Heart left ventricle (tissue), 16 donors: Measurements from ENCODE around the gene XDH. TPM values are rescaled to one million over a fixed set of nuclear protein-coding genes. Genes with fewer than 3 reads are reported as not detected.

ENCODE experiments used
- ATAC-seq, 4 donors: fragments of 200-7000 bp; cut with Tn5 transposase; one replicate each; pipeline ENCODE4 v1.9.1; 2020 to 2022; ENCODE audit warnings: moderate library complexity in 4 of 4, mild to moderate bottlenecking in 3 of 4, moderate number of reproducible peaks in 1 of 4
- DNase-seq, 5 donors: peaks; one replicate each; pipeline ENCODE4 v3.0.0-alpha.2; 2020
- H3K27ac ChIP-seq, 12 donors: fragments of 200-600 bp; sonication (generic) in 4 of 12; one replicate each; pipeline versions ENCODE4 v1.5.0 to v1.8.0; 2016 to 2022; ENCODE audit warnings: mild to moderate bottlenecking in 2 of 12
- H3K27me3 ChIP-seq, 9 donors: fragments of 200-600 bp; sonication (generic) in 2 of 9; one replicate each; pipeline versions ENCODE4 v1.5.1 to v1.8.0; 2016 to 2022; ENCODE audit warnings: mild to moderate bottlenecking in 3 of 9
- H3K36me3 ChIP-seq, 9 donors: fragments of 200-600 bp; sonication (generic) in 2 of 9; one replicate each; pipeline versions ENCODE4 v1.5.0 to v1.8.0; 2018 to 2022; ENCODE audit warnings: mild to moderate bottlenecking in 2 of 9
- H3K4me1 ChIP-seq, 12 donors: fragments of 200-600 bp; sonication (generic) in 4 of 12; one replicate each; pipeline versions ENCODE4 v1.5.0 to v1.8.0; 2016 to 2022; ENCODE audit warnings: mild to moderate bottlenecking in 3 of 12
- H3K4me3 ChIP-seq, 12 donors: fragments of 200-600 bp; sonication (generic) in 4 of 12; one replicate each; pipeline versions ENCODE4 v1.5.0 to v1.8.0; 2017 to 2022; ENCODE audit warnings: mild to moderate bottlenecking in 9 of 12, moderate library complexity in 4 of 12
- H3K9me3 ChIP-seq, 12 donors: fragments of 200-600 bp; sonication (generic) in 4 of 12; one replicate each; pipeline versions ENCODE4 v1.5.0 to v1.8.0; 2016 to 2022; ENCODE audit warnings: mild to moderate bottlenecking in 1 of 12
- CTCF ChIP-seq, 12 donors: fragments of 200-600 bp; sonication (generic) in 4 of 12; IDR thresholded peaks; one replicate each; pipeline versions ENCODE4 v1.5.0 to v1.8.0; 2018 to 2022; ENCODE audit warnings: antibody characterized with exemption in 12 of 12, mild to moderate bottlenecking in 5 of 12
- POLR2A ChIP-seq, 2 donors: fragments of 450-650 bp; IDR thresholded peaks; one replicate each; pipeline ENCODE4 v1.6.1; 2017; ENCODE audit warnings: antibody characterized with exemption in 2 of 2, mild to moderate bottlenecking in 2 of 2, moderate library complexity in 2 of 2
- WGBS, 4 donors: extraction: QIAGEN DNeasy Blood & Tissue Kit in 2 of 4; methylation state at CpG; one replicate each; pipeline versions ENCODE4 v1.1.5 to v1.1.7; 2013 to 2018; 5-methylcytosine and 5-hydroxymethylcytosine counted together
- intact Hi-C, 10 donors: fragments of 100-400 bp; cut with DNase I; formaldehyde crosslinking; loops; one replicate each; pipeline versions ENCODE4 v1.11.1 to v1.14.2; 2022
- polyA plus RNA-seq, 2 donors: library from polyadenylated mRNA; stranded (reverse); fragments of 200-250 nt; gene quantifications; one replicate each; pipeline ENCODE4 v1.2.3, GENCODE V29; 2013
- total RNA-seq, 9 donors: library from RNA; depleted of rRNA in 2 of 9; stranded (reverse); fragments of >200 nt in 2 of 9; fragmentation: NEBNext Ultra II Directional in 3 of 9; extraction: Animal tissue kit (Norgen Biotek cat#: 25700) in 3 of 9; gene quantifications; one replicate each; pipeline versions ENCODE4 v1.1.0 to v1.2.4, GENCODE V29; 2016 to 2023
- donor health status: ischemic (EF 13 %, LVEDD 7.1; RV severe dilation, severe dysfunction).
- donor health status: healthy with polysubstance abuse.
- donor health status: DM: no; HTN: yes; CAD: no.
- donor health status: DM: no; HTN: no; CAD: no.
- donor health status: ischemic (EF 25% LVEDD 6.9; RV normal size, moderate dysfunction).
- donor health status: ischemic (EF 25% LVEDD 5.7; RV mildly dilated, moderate dysfunction).
- donor health status: healthy.
- donor health status: DM: yes; HTN: yes; CAD: no.
- donor health status: ischemic (EF 35%, LVEDD 5.7; RV mildly dilated, moderate dysfunction).
- donor health status: nonischemic (EF 11% LVEDD 7.7; RV severe dilation, severe dysfunction).
- donor health status: DM: yes; HTN: yes; CAD: no.
- donor health status: PGD.
- donor health status: ischemic (EF 29% LVEDD 5.4; RV normal size, mild dysfunction).
- donor health status: nonischemic (EF 23%, LVEDD 6.1; RV moderate dilation, normal function).

Gene XDH
- total and polyA plus RNA-seq, 11 donors, result 0.06 to 0.08 TPM; not detected in 9

- Histone ChIP-seq H3K36me3 (no peaks in the 10 kb centered on the region), H3K4me1 (peaks cover 0 to 32% (median 10%) of the 10 kb centered on the region in 12 donors), H3K9me3 (no peaks in the 10 kb centered on the region), H3K27me3 (no peaks in the 10 kb centered on the region), H3K27ac (peak overlapping the region in 6 of 12 donors; percentile 3 to 82 (median 24)), H3K4me3 (no peak overlapping the region)
- intact Hi-C loops, result no loop called here
- peak in 4 of 5 donors; percentile 28 to 74 (median 46) for DNase-seq
- peak; percentile 35 to 70 (median 46) for ATAC-seq
- no peak for TF ChIP-seq CTCF (IDR thresholded peaks at IDR 0.05)
- TF ChIP-seq POLR2A (IDR thresholded peaks at IDR 0.05), result no peak
- 74 to 87% (median 78%) methylated on average over 11 of the region's 11 CpGs for WGBS, 4 donors
These were observed 95.9 kb downstream of the XDH start for GRCh38 chr2:31318361-31319336.

- intact Hi-C loops, result no loop called here
- DNase-seq (no peak), ATAC-seq (no peak)
- no peak for TF ChIP-seq POLR2A (IDR thresholded peaks at IDR 0.05)
- TF ChIP-seq CTCF (IDR thresholded peaks at IDR 0.05), result no peak
- peaks cover 0 to 32% (median 8%) of the 10 kb centered on the region in 12 donors for H3K4me1 ChIP-seq
- H3K27ac ChIP-seq, result no peak overlapping the region
- H3K27me3 ChIP-seq, result no peaks in the 10 kb centered on the region
- H3K9me3 ChIP-seq, result no peaks in the 10 kb centered on the region
- no peak overlapping the region for H3K4me3 ChIP-seq
- no peaks in the 10 kb centered on the region for H3K36me3 ChIP-seq
- WGBS, 4 donors, result 44 to 87% (median 61%) methylated on average over 3 of the region's 3 CpGs
These were observed 97.1 kb downstream of the XDH start for GRCh38 chr2:31317396-31317795.

GRCh38 chr2:31314761-31315160 lies 99.8 kb downstream of the XDH start:
- intact Hi-C loops, result loop anchor here in 1 of 10 donors (5.0 kb wide), 1 partner anchor 72 kb away; no protein-coding TSS in a partner anchor
- Histone ChIP-seq H3K27ac (no peak overlapping the region), H3K4me1 (peaks cover 0 to 21% (median 4%) of the 10 kb centered on the region in 12 donors), H3K9me3 (peaks cover 0 to 4% (median 0%) of the 10 kb centered on the region in 12 donors), H3K27me3 (no peaks in the 10 kb centered on the region), H3K36me3 (no peaks in the 10 kb centered on the region), H3K4me3 (no peak overlapping the region)
- no peak for ATAC-seq
- no peak for TF ChIP-seq POLR2A (IDR thresholded peaks at IDR 0.05)
- TF ChIP-seq CTCF (IDR thresholded peaks at IDR 0.05), result no peak
- no peak for DNase-seq
- 68 to 85% (median 82%) methylated on average over 2 of the region's 2 CpGs for WGBS, 4 donors

- intact Hi-C loops, result loop anchor here in 1 of 10 donors (5.0 kb wide), 1 partner anchor 71 kb away; no protein-coding TSS in a partner anchor
- Histone ChIP-seq H3K27me3 (no peaks in the 10 kb centered on the region), H3K9me3 (peaks cover 0 to 9% (median 0%) of the 10 kb centered on the region in 12 donors), H3K4me1 (peaks cover 0 to 3% (median 0%) of the 10 kb centered on the region in 12 donors), H3K4me3 (no peak overlapping the region), H3K27ac (no peak overlapping the region), H3K36me3 (no peaks in the 10 kb centered on the region)
- TF ChIP-seq POLR2A (IDR thresholded peaks at IDR 0.05) (no peak), CTCF (IDR thresholded peaks at IDR 0.05) (no peak)
- no peak for ATAC-seq
- 89 to 96% (median 91%) methylated on average over 3 of the region's 3 CpGs for WGBS, 4 donors
- DNase-seq, result no peak
These were observed 101.6 kb downstream of the XDH start for GRCh38 chr2:31312898-31313297.
